Measurements from ENCODE around the gene NDC1.
"Not testable (repeated sequence)": the region's sequence is repeated elsewhere in the genome, so short reads cannot be mapped to it uniquely, and the experiment has no call there.

NDC1 gene

GRCh38 chr1:53763461-53763860 is 74.6 kb downstream of the NDC1 start:
- DNase-seq: no peak

GRCh38 chr1:53760497-53760896 is 77.6 kb downstream of the NDC1 start:
- DNase-seq: not testable (repeated sequence)

GRCh38 chr1:53755874-53756273 is 82.2 kb downstream of the NDC1 start:
- DNase-seq: no peak

GRCh38 chr1:53754484-53755312 is 83.4 kb downstream of the NDC1 start:
- DNase-seq: no peak

GRCh38 chr1:53752281-53752680 is 85.8 kb downstream of the NDC1 start:
- no peak for DNase-seq

- no peak for DNase-seq
Measured at GRCh38 chr1:53747841-53748240, 90.3 kb downstream of the NDC1 start.

GRCh38 chr1:53740621-53741105 is 97.4 kb downstream of the NDC1 start:
- no peak for DNase-seq

- peak; percentile 78 for DNase-seq
Measured at GRCh38 chr1:53739109-53739681, 98.9 kb downstream of the NDC1 start, which contains the start of gene GLIS1. TSS of gene GLIS1 (minus strand) at chr1:53739164. CDS start at chr1:53738064, 1,100 bp downstream.

- no peak for DNase-seq
Measured at GRCh38 chr1:53738205-53739108, 99.6 kb downstream of the NDC1 start.

GRCh38 chr1:53737648-53738204 is 100.4 kb downstream of the NDC1 start:
- DNase-seq: no peak

GRCh38 chr1:53736290-53736689 is 101.8 kb downstream of the NDC1 start:
- DNase-seq: no peak

GRCh38 chr1:53735681-53736080 is 102.4 kb downstream of the NDC1 start:
- no peak for DNase-seq

- DNase-seq: no peak
Measured at GRCh38 chr1:53735261-53735660, 102.8 kb downstream of the NDC1 start.

GRCh38 chr1:53734650-53735211 is 103.4 kb downstream of the NDC1 start:
- no peak for DNase-seq

- no peak for DNase-seq
Measured at GRCh38 chr1:53733975-53734649, 104.0 kb downstream of the NDC1 start.

- no peak for DNase-seq
Measured at GRCh38 chr1:53733447-53733931, 104.6 kb downstream of the NDC1 start.

- no peak for DNase-seq
Measured at GRCh38 chr1:53732912-53733317, 105.2 kb downstream of the NDC1 start.

GRCh38 chr1:53732409-53732808 is 105.7 kb downstream of the NDC1 start:
- no peak for DNase-seq

- DNase-seq: no peak
Measured at GRCh38 chr1:53731779-53732305, 106.3 kb downstream of the NDC1 start.

GRCh38 chr1:53731043-53731600 is 107.0 kb downstream of the NDC1 start:
- DNase-seq: no peak

- DNase-seq: no peak
Measured at GRCh38 chr1:53730224-53730865, 107.8 kb downstream of the NDC1 start.

Data from activated effector memory CD4-positive, alpha-beta T cell treated with anti-CD3 and anti-CD28 coated beads, Interleukin-2, amount 50 U/mL, for 16 hours (primary cell).